IgD-negative memory B cell (primary cell): Measurements from ENCODE around the gene HSPA1L. TPM values are rescaled to one million over a fixed set of nuclear protein-coding genes. Genes with fewer than 3 reads are reported as not detected.

Experiments used
- H3K27ac Mint-ChIP-seq, 3 donors: one replicate each; pipeline ENCODE4 v1.8.0; 2020 to 2022; ENCODE audit warnings: mild to moderate bottlenecking in 3 of 3, mixed read lengths in 3 of 3, moderate library complexity in 1 of 3
- H3K27me3 Mint-ChIP-seq: one replicate; pipeline ENCODE4 v1.8.0; 2021; ENCODE audit warnings: mixed read lengths
- H3K36me3 Mint-ChIP-seq: one replicate; pipeline ENCODE4 v1.8.0; 2020; ENCODE audit warnings: mild to moderate bottlenecking, mixed read lengths
- H3K4me1 Mint-ChIP-seq, 3 donors: one replicate each; pipeline ENCODE4 v1.8.0; 2020 to 2022; ENCODE audit warnings: mixed read lengths in 3 of 3, mild to moderate bottlenecking in 1 of 3
- H3K4me3 Mint-ChIP-seq, 4 donors: one replicate each; pipeline ENCODE4 v1.8.0; 2020 to 2022; ENCODE audit warnings: mild to moderate bottlenecking in 4 of 4, mixed read lengths in 4 of 4, moderate library complexity in 3 of 4
- H3K9me3 Mint-ChIP-seq, 3 donors: one replicate each; pipeline ENCODE4 v1.8.0; 2020 to 2021; ENCODE audit warnings: mixed read lengths in 3 of 3, mild to moderate bottlenecking in 1 of 3
- polyA plus RNA-seq: library from polyadenylated mRNA; unstranded; fragments of 300-500 nt; fragmentation: Illumina TruSeq; gene quantifications from one replicate; pipeline ENCODE4 v1.2.3, GENCODE V29; 2021

The HSPA1L gene
- polyA plus RNA-seq, 1 donor from 2014 or later: 1.2 TPM

DNA sequence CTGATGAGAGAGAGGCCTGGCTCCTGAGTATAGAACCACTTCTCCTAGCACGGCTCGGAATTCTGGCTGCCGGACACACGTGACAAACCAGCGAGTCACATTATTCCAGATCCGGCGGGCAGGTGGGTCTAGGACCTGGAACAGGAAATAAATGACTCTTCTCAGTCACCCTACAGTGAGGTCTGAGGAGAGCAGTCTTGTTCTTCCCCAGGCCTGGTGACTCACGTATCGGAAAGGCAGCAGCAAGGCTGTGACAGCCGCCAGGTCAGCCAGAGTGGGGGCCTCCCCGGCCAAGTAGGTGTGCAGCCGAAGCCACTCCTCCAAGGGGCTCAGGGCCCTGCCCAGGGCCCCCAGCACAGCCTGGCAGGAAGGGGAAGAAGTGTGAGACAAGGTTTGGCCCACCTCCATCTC lies 22.3 kb downstream of the HSPA1L start:
- Mint-ChIP-seq H3K27ac (peak overlapping the region; percentile 9 to 54 (median 19)), H3K4me3 (peak overlapping the region in 2 of 4 donors; percentile 65 to 76), H3K27me3 (peaks cover 2% of the 10 kb centered on the region), H3K36me3 (peaks cover 6% of the 10 kb centered on the region), H3K9me3 (no peaks in the 10 kb centered on the region), H3K4me1 (peaks cover 31 to 39% (median 35%) of the 10 kb centered on the region in 3 donors)

DNA sequence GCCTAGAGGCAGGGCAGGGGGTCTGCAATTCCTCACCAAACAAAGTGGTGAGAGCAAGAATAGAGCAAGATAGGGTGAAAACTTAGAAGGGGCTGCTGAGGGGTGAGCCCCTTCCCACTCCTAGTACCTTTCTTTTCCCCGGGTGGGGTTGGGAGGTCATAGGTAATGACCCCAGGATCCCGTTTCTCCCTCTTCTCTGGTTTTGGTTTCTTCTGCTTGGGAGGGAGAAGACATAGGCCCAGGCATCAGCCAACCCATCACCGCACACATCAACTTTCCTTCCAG lies 23.1 kb downstream of the HSPA1L start:
- Mint-ChIP-seq H3K4me1 (peaks cover 23 to 33% (median 32%) of the 10 kb centered on the region in 3 donors), H3K27ac (peak overlapping the region in 2 of 3 donors; percentile 19 to 58), H3K4me3 (peak overlapping the region in 2 of 4 donors; percentile 70 to 72)

DNA sequence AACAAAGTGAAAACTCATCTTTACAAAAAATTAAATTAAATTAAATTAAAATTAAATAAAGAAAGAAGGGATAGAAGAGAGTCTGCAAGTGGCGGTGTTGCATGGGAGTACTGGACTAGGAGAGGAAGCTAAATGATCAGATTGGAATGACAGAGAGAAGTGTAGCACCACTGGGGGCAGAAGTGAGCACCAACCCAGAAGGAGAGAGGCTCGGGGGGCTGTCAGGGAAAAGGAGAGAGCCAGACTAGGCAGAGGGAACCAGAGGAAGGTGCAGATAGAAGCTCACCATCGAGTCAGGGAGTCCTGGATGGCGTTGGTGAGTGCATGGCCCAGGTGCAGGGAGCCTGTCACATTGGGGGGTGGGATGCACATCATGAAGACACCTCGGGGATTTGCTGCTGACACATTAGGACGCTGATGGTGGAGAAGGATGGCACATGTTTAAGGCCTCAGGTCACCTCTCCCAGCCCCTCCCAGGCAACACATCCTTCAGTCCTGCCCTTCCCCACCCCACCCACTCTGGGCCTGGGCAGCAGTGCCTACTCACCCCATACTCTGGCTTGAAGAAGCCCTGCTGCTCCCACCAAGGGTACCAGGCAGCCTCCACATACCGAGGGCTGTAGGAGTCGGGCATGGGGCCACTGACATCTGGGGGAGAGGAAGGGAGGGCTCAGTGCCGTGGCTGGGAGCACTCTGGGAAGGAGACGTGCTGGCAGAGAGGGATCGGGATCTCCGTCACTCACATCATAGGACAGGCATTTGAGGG lies 23.6 kb downstream of the HSPA1L start:
- Mint-ChIP-seq H3K9me3 (no peaks in the 10 kb centered on the region), H3K4me1 (peaks cover 22 to 31% (median 29%) of the 10 kb centered on the region in 3 donors), H3K4me3 (peak overlapping the region in 3 of 4 donors; percentile 3 to 72 (median 70)), H3K36me3 (peaks cover 6% of the 10 kb centered on the region), H3K27me3 (peaks cover 2% of the 10 kb centered on the region), H3K27ac (peak overlapping the region in 2 of 3 donors; percentile 58 to 85)

More for the DNA sequence above, 23.1 kb downstream of the HSPA1L start:
- peaks cover 6% of the 10 kb centered on the region for H3K36me3 Mint-ChIP-seq
- H3K27me3 Mint-ChIP-seq: peaks cover 2% of the 10 kb centered on the region
- no peaks in the 10 kb centered on the region for H3K9me3 Mint-ChIP-seq

DNA sequence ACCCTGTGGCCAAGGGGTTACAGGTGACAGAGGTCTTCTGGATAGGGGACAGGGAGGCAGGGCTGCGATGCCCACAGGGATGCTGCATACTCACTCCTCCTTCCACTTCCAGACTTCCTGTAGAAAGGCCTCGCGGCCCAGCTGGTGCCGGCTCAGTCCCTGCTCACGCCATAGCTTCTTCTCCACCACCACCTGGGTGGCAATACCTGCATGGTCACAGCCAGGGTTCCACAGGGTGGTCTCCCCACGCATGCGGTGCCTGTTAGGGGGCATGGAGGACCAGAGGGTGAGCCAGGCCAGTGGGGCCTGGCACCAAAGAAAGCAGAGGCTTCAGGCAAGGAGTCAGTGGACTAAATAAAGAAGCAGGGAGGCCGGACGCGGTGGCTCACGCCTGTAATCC lies 29.6 kb downstream of the HSPA1L start:
- Mint-ChIP-seq H3K4me1 (peaks cover 6 to 13% (median 10%) of the 10 kb centered on the region in 3 donors), H3K36me3 (peaks cover 3% of the 10 kb centered on the region), H3K4me3 (no peak overlapping the region), H3K9me3 (no peaks in the 10 kb centered on the region), H3K27ac (no peak overlapping the region), H3K27me3 (no peaks in the 10 kb centered on the region)

GRCh38 chr6:31784098-31784925 lies 30.8 kb downstream of the HSPA1L start:
- Mint-ChIP-seq H3K4me1 (peaks cover 2 to 9% (median 4%) of the 10 kb centered on the region in 3 donors), H3K9me3 (no peaks in the 10 kb centered on the region), H3K27me3 (no peaks in the 10 kb centered on the region), H3K36me3 (peaks cover 2% of the 10 kb centered on the region), H3K27ac (peak overlapping the region; percentile 56 to 83 (median 68)), H3K4me3 (no peak overlapping the region)

GRCh38 chr6:31782126-31782855 lies 32.8 kb downstream of the HSPA1L start:
- Mint-ChIP-seq H3K4me3 (no peak overlapping the region), H3K36me3 (peaks cover 2% of the 10 kb centered on the region), H3K9me3 (no peaks in the 10 kb centered on the region), H3K27ac (no peak overlapping the region), H3K4me1 (peaks cover 0 to 2% (median 1%) of the 10 kb centered on the region in 3 donors), H3K27me3 (no peaks in the 10 kb centered on the region)

DNA sequence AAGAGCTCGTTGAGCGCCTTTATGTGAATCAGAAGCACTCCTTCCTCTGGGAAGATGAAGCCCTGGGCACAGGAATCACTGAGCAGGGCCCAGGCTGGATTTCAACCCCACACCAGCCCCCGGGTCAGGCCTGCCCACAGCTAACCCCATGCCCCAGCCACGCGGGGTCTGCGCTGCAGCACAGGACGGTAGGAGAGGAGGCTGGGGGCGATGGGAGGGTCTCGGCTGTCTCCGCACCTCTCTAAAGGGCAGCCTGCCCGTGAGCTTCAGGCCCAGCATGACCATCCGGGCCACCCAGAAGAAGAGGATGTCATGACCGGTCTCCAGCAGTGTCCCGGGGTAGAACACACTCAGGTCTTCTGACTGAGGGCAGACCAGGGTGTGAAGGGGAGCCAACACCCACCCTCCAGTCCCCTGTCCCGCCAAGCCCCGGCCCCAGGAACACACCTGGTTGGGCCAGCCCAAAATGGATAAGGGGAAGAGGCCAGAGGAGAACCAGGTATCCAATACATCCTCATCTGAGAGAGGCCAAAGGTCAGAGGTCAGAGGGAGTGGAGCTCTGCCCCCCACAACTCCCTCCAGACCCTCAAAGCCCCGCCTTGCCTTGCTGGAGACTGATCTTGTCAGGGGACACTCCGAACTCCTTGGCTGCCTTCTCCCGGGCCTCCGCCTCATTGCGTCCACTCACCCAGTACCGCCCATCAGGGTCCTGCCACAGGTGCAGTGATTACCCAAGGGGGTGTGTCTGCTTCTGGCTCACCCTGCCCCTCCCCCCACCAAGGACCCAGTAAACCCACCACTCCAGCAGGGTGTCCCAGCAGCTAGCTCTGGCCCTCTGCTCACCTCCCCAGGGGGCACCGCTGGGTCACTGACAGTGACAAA lies 33.6 kb downstream of the HSPA1L start:
- Mint-ChIP-seq H3K9me3 (no peaks in the 10 kb centered on the region), H3K27ac (no peak overlapping the region), H3K27me3 (no peaks in the 10 kb centered on the region), H3K4me3 (peak overlapping the region in 1 of 4 donors; percentile 79), H3K4me1 (peaks cover 0 to 8% (median 7%) of the 10 kb centered on the region in 3 donors), H3K36me3 (peaks cover 2% of the 10 kb centered on the region)

- Mint-ChIP-seq H3K27ac (no peak overlapping the region), H3K36me3 (peaks cover 2% of the 10 kb centered on the region), H3K9me3 (no peaks in the 10 kb centered on the region), H3K4me1 (peaks cover 0 to 11% (median 10%) of the 10 kb centered on the region in 3 donors), H3K4me3 (no peak overlapping the region), H3K27me3 (no peaks in the 10 kb centered on the region)
Measured at GRCh38 chr6:31780507-31781243, 34.4 kb downstream of the HSPA1L start.

DNA sequence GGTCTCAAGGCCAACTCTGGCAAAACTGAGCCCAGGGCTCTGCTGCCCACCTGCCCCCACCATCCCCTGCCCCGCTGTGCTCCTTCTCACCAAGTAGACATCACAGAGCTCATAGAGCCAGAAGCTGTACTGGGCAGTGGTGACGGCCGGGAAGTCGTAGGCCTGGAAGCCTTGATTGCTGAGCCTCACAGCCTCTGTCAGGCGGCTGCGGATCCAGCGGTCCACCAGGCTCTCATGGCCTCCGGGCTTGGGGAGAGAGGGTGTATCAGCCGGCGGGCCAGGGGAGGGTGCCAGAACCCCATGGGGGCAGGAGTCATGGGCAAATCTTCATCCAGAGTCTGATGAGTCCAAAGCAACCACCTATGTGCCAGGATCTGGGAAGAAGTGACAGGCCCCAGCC lies 35.2 kb downstream of the HSPA1L start:
- peaks cover 2% of the 10 kb centered on the region for H3K36me3 Mint-ChIP-seq
- H3K27me3 Mint-ChIP-seq: no peaks in the 10 kb centered on the region
- peaks cover 0 to 12% (median 11%) of the 10 kb centered on the region in 3 donors for H3K4me1 Mint-ChIP-seq
- no peaks in the 10 kb centered on the region for H3K9me3 Mint-ChIP-seq
- H3K27ac Mint-ChIP-seq: no peak overlapping the region
- peak overlapping the region in 1 of 4 donors; percentile 60 for H3K4me3 Mint-ChIP-seq

DNA sequence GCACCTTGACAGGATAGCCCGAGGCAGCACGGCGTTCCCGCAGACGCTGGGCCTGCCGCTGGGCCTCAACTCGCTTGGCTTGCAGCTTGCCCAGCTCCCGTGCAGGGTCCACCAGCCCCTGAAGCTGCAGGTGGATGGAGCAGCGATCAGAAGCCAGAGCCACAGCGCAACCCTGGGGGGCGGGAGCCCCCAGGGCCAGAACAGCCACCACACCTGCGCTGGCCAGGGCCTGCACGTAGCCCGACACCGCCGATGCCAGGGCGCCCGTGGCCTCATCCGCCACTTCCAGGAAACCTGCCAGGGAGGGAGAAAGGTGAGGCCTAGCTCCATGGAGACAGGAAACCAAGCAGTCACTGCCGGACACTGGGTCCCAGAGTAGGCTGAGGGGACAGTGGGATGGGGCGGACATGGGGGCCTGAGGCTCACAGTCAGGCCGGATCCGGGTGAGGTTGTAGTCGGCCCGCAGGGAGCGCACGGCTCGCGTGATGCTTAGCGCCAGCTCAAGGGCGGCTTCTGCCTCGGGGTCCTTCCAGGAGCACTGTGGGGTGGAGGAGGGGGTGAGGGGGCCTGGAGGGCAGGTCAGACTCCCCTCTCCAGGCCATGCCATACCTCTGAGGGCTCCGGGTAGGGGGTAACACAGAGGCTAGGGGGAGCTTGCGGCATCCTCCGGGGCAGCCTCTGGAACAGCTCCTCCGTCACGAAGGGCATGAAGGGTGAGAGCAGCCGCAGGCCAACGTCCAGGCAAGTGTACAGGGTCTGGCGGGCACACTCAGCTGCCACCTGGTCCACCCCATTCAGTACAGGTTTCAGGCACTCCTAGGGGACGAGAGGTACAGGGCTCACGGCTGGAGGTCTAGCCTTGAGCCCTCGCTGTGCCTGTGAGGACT lies 35.8 kb downstream of the HSPA1L start:
- Mint-ChIP-seq H3K9me3 (no peaks in the 10 kb centered on the region), H3K4me1 (peaks cover 0 to 11% (median 11%) of the 10 kb centered on the region in 3 donors), H3K27ac (peak overlapping the region in 1 of 3 donors; percentile 63), H3K27me3 (no peaks in the 10 kb centered on the region), H3K36me3 (no peaks in the 10 kb centered on the region), H3K4me3 (no peak overlapping the region)

GRCh38 chr6:31778193-31778592 lies 36.9 kb downstream of the HSPA1L start:
- Mint-ChIP-seq H3K27ac (peak overlapping the region in 2 of 3 donors; percentile 77 to 81), H3K9me3 (no peaks in the 10 kb centered on the region), H3K4me3 (peak overlapping the region in 1 of 4 donors; percentile 14)

DNA sequence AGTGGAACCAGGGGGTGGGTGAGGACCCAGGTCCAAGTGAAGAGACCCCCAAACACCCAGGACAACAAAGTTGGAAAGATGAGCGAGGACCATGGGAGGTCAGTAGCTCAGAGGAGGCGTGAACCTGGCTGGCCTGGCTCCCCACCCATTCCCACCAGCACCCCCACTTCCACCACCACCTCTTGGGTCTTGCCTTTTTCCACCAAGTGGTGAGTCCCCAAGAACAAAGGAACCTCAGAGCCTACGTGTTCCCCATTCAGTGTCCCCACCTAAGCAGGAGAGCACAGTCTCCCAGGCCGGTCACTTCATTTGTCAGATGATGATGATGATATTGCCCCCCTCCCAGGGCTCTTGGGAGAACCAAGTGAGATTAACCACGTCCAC lies 37.4 kb downstream of the HSPA1L start:
- Mint-ChIP-seq H3K9me3 (no peaks in the 10 kb centered on the region), H3K4me1 (peaks cover 0 to 11% (median 11%) of the 10 kb centered on the region in 3 donors), H3K27me3 (no peaks in the 10 kb centered on the region), H3K36me3 (no peaks in the 10 kb centered on the region), H3K4me3 (peak overlapping the region in 2 of 4 donors; percentile 14 to 72), H3K27ac (peak overlapping the region; percentile 77 to 84 (median 81))

More at GRCh38 chr6:31778193-31778592, 36.9 kb downstream of the HSPA1L start:
- Mint-ChIP-seq H3K27me3 (no peaks in the 10 kb centered on the region), H3K36me3 (no peaks in the 10 kb centered on the region), H3K4me1 (peaks cover 0 to 11% (median 11%) of the 10 kb centered on the region in 3 donors)
